B cell (primary cell): ENCODE results near the gene AIG1. TPM values are rescaled to one million over a fixed set of nuclear protein-coding genes. Genes with fewer than 3 reads are reported as not detected.

Experiments used
- ATAC-seq: fragments of 200-7000 bp; cut with Tn5 transposase; one replicate; pipeline ENCODE4 v1.10.0; 2021; ENCODE audit warnings: low read depth, mild to moderate bottlenecking, moderate number of reproducible peaks, moderate library complexity
- CTCF ChIA-PET: fragments of 350-600 bp; sonication (Branson Sonifier 250); formaldehyde crosslinking; loops from one replicate; lab custom pipeline; 2021; ENCODE audit warnings: antibody characterized with exemption, inconsistent platforms; lab: Charles Lee
- POLR2A ChIA-PET: fragments of 350-600 bp; sonication (Branson Sonifier 250); formaldehyde crosslinking; loops from one replicate; lab custom pipeline; 2021; ENCODE audit warnings: antibody characterized with exemption; lab: Charles Lee
- DNase-seq: peaks from one replicate; pipeline ENCODE4 v3.0.0; 2013
- H2AFZ ChIP-seq: 2 replicates; pipeline ENCODE4 v1.6.1; 2012; ENCODE audit warnings: mild to moderate bottlenecking, low read depth, low read length; ENCODE audit not compliant: insufficient read depth, poor library complexity, severe bottlenecking
- H3K27ac ChIP-seq, 2 donors: 1 replicate in 1 of 2; 2 replicates in 1 of 2; pipeline ENCODE4 v1.5.1; 2012 to 2013; ENCODE audit warnings: low read length in 2 of 2, mild to moderate bottlenecking in 2 of 2, moderate library complexity in 1 of 2
- H3K27me3 ChIP-seq, 4 experiments: fragments of 200-600 bp in 1 of 4; sonication (generic) in 1 of 4; replicated peaks in 1 of 4; 1 replicate in 2 of 4; 2 replicates in 2 of 4; pipeline versions ENCODE4 v1.6.1 to v1.7.0; 2013 to 2016; ENCODE audit warnings: low read length in 3 of 4, mild to moderate bottlenecking in 2 of 4, mixed read lengths in 1 of 4, moderate library complexity in 1 of 4; ENCODE audit not compliant: insufficient read depth in 4 of 4, control insufficient read depth in 3 of 4; ENCODE audit errors: control extremely low read depth in 1 of 4
- H3K36me3 ChIP-seq, 2 experiments: replicated peaks in 1 of 2; 1 replicate in 1 of 2; 2 replicates in 1 of 2; pipeline versions ENCODE4 v1.6.1 to v1.7.1; 2013; ENCODE audit warnings: low read length in 1 of 2; ENCODE audit not compliant: insufficient read depth in 2 of 2, control insufficient read depth in 1 of 2; ENCODE audit errors: control extremely low read depth in 1 of 2, extremely low read depth in 1 of 2
- H3K4me1 ChIP-seq, 2 donors: fragments of 200-600 bp in 1 of 2; sonication (generic) in 1 of 2; 1 replicate in 1 of 2; 2 replicates in 1 of 2; pipeline versions ENCODE4 v1.5.1 to v1.6.1; 2013 to 2017; ENCODE audit warnings: low read length in 2 of 2; ENCODE audit not compliant: control insufficient read depth in 2 of 2, insufficient read depth in 2 of 2
- H3K4me2 ChIP-seq: replicated peaks from 2 replicates; pipeline ENCODE3; 2012; ENCODE audit warnings: mild to moderate bottlenecking, low read depth, low read length; ENCODE audit not compliant: poor library complexity, severe bottlenecking
- H3K4me3 ChIP-seq, 5 experiments: fragments of 200-600 bp in 1 of 5; sonication (generic) in 1 of 5; 1 replicate in 3 of 5; 2 replicates in 2 of 5; pipeline versions ENCODE4 v1.5.1 to v1.7.0; 2011 to 2016; ENCODE audit warnings: low read length in 4 of 5, mild to moderate bottlenecking in 4 of 5, low read depth in 2 of 5, control low read depth in 1 of 5, moderate library complexity in 1 of 5; ENCODE audit not compliant: insufficient read depth in 1 of 5; ENCODE audit errors: control extremely low read depth in 1 of 5, extremely low read depth in 1 of 5
- H3K79me2 ChIP-seq: fragments of 200-600 bp; sonication (generic); one replicate; pipeline ENCODE4 v1.6.0; 2016; ENCODE audit warnings: low read length; ENCODE audit not compliant: control insufficient read depth, insufficient read depth
- H3K9ac ChIP-seq: fragments of 200-600 bp; sonication (generic); 2 replicates; pipeline ENCODE4 v1.6.1; 2017; ENCODE audit warnings: mild to moderate bottlenecking, low read length, moderate library complexity
- H3K9me3 ChIP-seq, 3 donors: one replicate each; pipeline versions ENCODE4 v1.6.1 to v1.7.1; 2013; ENCODE audit warnings: low read length in 2 of 3; ENCODE audit not compliant: control insufficient read depth in 2 of 3, insufficient read depth in 1 of 3; ENCODE audit errors: control extremely low read depth in 1 of 3
- H4K20me1 ChIP-seq: 2 replicates; pipeline ENCODE4 v1.6.0; 2012; ENCODE audit warnings: mild to moderate bottlenecking, low read length; ENCODE audit not compliant: insufficient read depth, control insufficient read depth, poor library complexity, severe bottlenecking
- H3K27ac Mint-ChIP-seq: one replicate; pipeline ENCODE4 v1.8.0; 2021; ENCODE audit warnings: mixed read lengths
- H3K27me3 Mint-ChIP-seq: one replicate; pipeline ENCODE4 v1.8.0; 2021; ENCODE audit warnings: mixed read lengths
- H3K4me1 Mint-ChIP-seq: one replicate; pipeline ENCODE4 v1.8.0; 2021; ENCODE audit warnings: mixed read lengths
- H3K4me3 Mint-ChIP-seq: one replicate; pipeline ENCODE4 v1.8.0; 2021; ENCODE audit warnings: mixed read lengths
- H3K9me3 Mint-ChIP-seq: one replicate; pipeline ENCODE4 v1.8.0; 2022; ENCODE audit warnings: mixed read lengths; ENCODE audit not compliant: insufficient read depth
- EZH2 ChIP-seq: IDR thresholded peaks from 2 replicates; pipeline ENCODE4 v1.6.1; 2012; ENCODE audit warnings: borderline replicate concordance, low read depth, mild to moderate bottlenecking, moderate library complexity, low read length; ENCODE audit not compliant: insufficient read depth, poor library complexity, severe bottlenecking
- WGBS: methylation state at CpG from one replicate; pipeline ENCODE4 v1.1.5; 2013; ENCODE audit warnings: missing lambda C conversion rate; ENCODE audit not compliant: insufficient coverage; 5-methylcytosine and 5-hydroxymethylcytosine counted together
- intact Hi-C: fragments of 100-400 bp; cut with micrococcal nuclease; formaldehyde crosslinking; loops from one replicate; pipeline ENCODE4 v1.10.0; 2022
- polyA plus RNA-seq: library from polyadenylated mRNA; depleted of rRNA; stranded (reverse); fragments of >200 nt; gene quantifications from 2 replicates; pipeline ENCODE4 v1.2.3, GENCODE V29; 2012
- total RNA-seq, 2 donors: library from RNA; stranded (reverse); fragments of 120-200 nt in 1 of 2; gene quantifications; 1 replicate in 1 of 2; 2 replicates in 1 of 2; pipeline versions ENCODE4 v1.2.3 to v1.2.4, GENCODE V29; 2013 to 2022
- TF ChIP-seq, protein P1 (sequence below): fragments of 200-600 bp; IDR thresholded peaks from one replicate; pipeline ENCODE4 v1.8.0; 2022; ENCODE audit warnings: antibody characterized with exemption, mild to moderate bottlenecking

The AIG1 gene
- total and polyA plus RNA-seq, 2 donors (not counting 1 experiment from before 2014, with no cell fraction given), result 7.0 to 9.0 TPM

DNA sequence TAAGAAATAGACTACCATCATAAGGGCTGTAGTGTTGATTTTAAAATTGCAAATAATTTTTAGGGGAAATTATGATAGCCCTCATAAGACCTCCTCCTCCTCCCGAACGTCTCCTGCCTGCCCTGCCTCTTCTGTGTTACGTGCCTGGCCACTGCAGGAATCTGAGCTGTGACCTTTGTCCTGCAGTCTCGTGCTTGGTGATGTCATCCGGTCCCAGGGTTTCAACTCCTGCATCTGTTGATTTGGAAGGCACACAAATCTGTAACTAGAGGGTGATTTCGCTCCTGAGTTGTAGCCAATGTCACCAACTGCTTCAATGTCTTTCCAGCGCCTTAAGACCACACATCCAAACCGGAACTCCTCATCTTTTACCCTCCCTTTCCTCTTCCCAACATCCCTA lies 163.2 kb downstream of the AIG1 start:
- POLR2A ChIA-PET, result no interaction called here
- intact Hi-C loops, result no loop called here
- no peak for ATAC-seq
- TF ChIP-seq EZH2, result no peak
- TF ChIP-seq, protein P1, sequence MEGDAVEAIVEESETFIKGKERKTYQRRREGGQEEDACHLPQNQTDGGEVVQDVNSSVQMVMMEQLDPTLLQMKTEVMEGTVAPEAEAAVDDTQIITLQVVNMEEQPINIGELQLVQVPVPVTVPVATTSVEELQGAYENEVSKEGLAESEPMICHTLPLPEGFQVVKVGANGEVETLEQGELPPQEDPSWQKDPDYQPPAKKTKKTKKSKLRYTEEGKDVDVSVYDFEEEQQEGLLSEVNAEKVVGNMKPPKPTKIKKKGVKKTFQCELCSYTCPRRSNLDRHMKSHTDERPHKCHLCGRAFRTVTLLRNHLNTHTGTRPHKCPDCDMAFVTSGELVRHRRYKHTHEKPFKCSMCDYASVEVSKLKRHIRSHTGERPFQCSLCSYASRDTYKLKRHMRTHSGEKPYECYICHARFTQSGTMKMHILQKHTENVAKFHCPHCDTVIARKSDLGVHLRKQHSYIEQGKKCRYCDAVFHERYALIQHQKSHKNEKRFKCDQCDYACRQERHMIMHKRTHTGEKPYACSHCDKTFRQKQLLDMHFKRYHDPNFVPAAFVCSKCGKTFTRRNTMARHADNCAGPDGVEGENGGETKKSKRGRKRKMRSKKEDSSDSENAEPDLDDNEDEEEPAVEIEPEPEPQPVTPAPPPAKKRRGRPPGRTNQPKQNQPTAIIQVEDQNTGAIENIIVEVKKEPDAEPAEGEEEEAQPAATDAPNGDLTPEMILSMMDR, result no peak
- no peaks in the 10 kb centered on the region for H3K4me1 Mint-ChIP-seq
- H3K4me3 Mint-ChIP-seq, result no peak overlapping the region
- Histone ChIP-seq H3K27me3 (no peaks in the 10 kb centered on the region), H3K4me2 (no peak overlapping the region), H3K4me3 (no peak overlapping the region), H2AFZ (no peak overlapping the region), H3K27ac (no peak overlapping the region), H3K9ac (no peak overlapping the region), H3K36me3 (no peaks in the 10 kb centered on the region), H3K79me2 (no peaks in the 10 kb centered on the region), H4K20me1 (no peaks in the 10 kb centered on the region), H3K9me3 (no peaks in the 10 kb centered on the region), H3K4me1 (no peaks in the 10 kb centered on the region)
- DNase-seq, result no peak
- H3K9me3 Mint-ChIP-seq, result no peaks in the 10 kb centered on the region
- no peaks in the 10 kb centered on the region for H3K27me3 Mint-ChIP-seq
- 96% methylated on average over 3 of the region's 8 CpGs for WGBS
- H3K27ac Mint-ChIP-seq, result no peak overlapping the region
- CTCF ChIA-PET, result no interaction called here

DNA sequence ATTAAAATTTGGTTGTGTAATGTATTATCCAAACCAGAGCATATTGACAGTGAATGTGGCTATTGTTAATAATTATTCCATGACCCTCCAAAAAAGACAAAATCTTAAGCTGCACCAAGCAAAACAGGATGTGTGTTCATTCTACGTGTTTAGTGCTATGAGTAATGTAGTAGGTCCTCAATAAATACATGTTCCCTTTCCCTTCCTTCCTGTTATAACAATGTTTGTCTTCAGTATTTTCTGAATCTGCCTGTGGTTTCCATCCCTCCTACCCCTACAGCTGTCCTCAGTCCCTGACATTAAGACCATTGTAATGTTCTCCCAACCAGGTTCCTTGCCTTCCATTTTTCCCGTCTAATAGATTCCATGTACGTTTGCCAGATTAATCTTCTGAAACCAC lies 163.8 kb downstream of the AIG1 start:
- no peak overlapping the region for H3K4me3 ChIP-seq
- no peak overlapping the region for H3K4me2 ChIP-seq
- no peak for DNase-seq
- H3K9me3 Mint-ChIP-seq, result no peaks in the 10 kb centered on the region
- POLR2A ChIA-PET, result no interaction called here
- H3K36me3 ChIP-seq, result no peaks in the 10 kb centered on the region
- H3K27ac ChIP-seq, result no peak overlapping the region
- TF ChIP-seq EZH2, result no peak
- TF ChIP-seq, protein P1, result no peak
- H3K27ac Mint-ChIP-seq, result no peak overlapping the region
- no peak overlapping the region for H2AFZ ChIP-seq
- intact Hi-C loops, result no loop called here
- H3K27me3 Mint-ChIP-seq, result no peaks in the 10 kb centered on the region
- ATAC-seq, result no peak
- H3K9ac ChIP-seq, result no peak overlapping the region
- no peaks in the 10 kb centered on the region for H3K4me1 ChIP-seq
- CTCF ChIA-PET, result interaction anchor here (0.6 kb wide), 1 partner anchor 124 kb away, joined by 4 read pairs; no protein-coding TSS in a partner anchor
- H3K4me3 Mint-ChIP-seq, result no peak overlapping the region
- H3K27me3 ChIP-seq, result no peaks in the 10 kb centered on the region
- no peaks in the 10 kb centered on the region for H3K4me1 Mint-ChIP-seq
- no peaks in the 10 kb centered on the region for H3K79me2 ChIP-seq
- H4K20me1 ChIP-seq, result no peaks in the 10 kb centered on the region
- WGBS, result 94% methylated on average over 2 of the region's 3 CpGs
- no peaks in the 10 kb centered on the region for H3K9me3 ChIP-seq
